ENCODE results near the gene OPN4. TPM values are rescaled to one million over a fixed set of nuclear protein-coding genes. Genes with fewer than 3 reads are reported as not detected.

Gene OPN4
- total and polyA plus RNA-seq, 2 of the 8 experiments (the other 6 are each of a cell fraction or from before 2014, with no cell fraction given), result not detected

GRCh38 chr10:86685416-86685815 is 31.1 kb downstream of the OPN4 start:
- H3K14ac ChIP-seq (ENCODE audit: insufficient read length), result no peak overlapping the region
- TF ChIP-seq TAF7 (optimal IDR thresholded peaks at IDR 0.05; ENCODE audit: borderline replicate concordance, low read depth, low read length), result no peak
- no peak for TF ChIP-seq PHF8 (conservative IDR thresholded peaks at IDR 0.05; ENCODE audit: low read depth, low read length)
- no peak for TF ChIP-seq POU5F1 (IDR thresholded peaks at IDR 0.05; ENCODE audit: low read depth, low read length)
- no peak for TF ChIP-seq CHD2 (IDR thresholded peaks at IDR 0.05; ENCODE audit: low read length)
- TF ChIP-seq TAF1 (IDR thresholded peaks at IDR 0.05; ENCODE audit: low read depth, low read length), result no peak
- no peak for TF ChIP-seq ASH2L (IDR thresholded peaks at IDR 0.05; ENCODE audit: low read length)
- TF ChIP-seq SUZ12 (IDR thresholded peaks at IDR 0.05; ENCODE audit: low read length), result no peak
- no peak for TF ChIP-seq GTF2F1 (IDR thresholded peaks at IDR 0.05; ENCODE audit: borderline replicate concordance, low read depth, low read length)
- TF ChIP-seq ATF2 (IDR thresholded peaks at IDR 0.05; ENCODE audit: low read length), result no peak
- no peak for TF ChIP-seq TBP (IDR thresholded peaks at IDR 0.05; ENCODE audit: low read depth, low read length)
- no peak for TF ChIP-seq YY1 (IDR thresholded peaks at IDR 0.05; ENCODE audit: low read depth, low read length)
- CTCF ChIA-PET (ENCODE audit: partially characterized antibody), result interaction anchor here (0.6 to 7.6 kb wide), 25 partner anchors 8 to 285 kb away, joined by 3 to 105 read pairs (median 7); partner anchors contain the start of genes ADIRF and LDB3
- no peak overlapping the region for H2BK120ac ChIP-seq (replicated peaks; ENCODE audit: low read depth, low read length)
- no peak for FAIRE-seq
- H3K36me3 ChIP-seq (ENCODE audit: control insufficient read depth in 2 of 4, insufficient read depth in 4 of 4, low read length in 3 of 4), result no peaks in the 10 kb centered on the region
- H2AFZ ChIP-seq (ENCODE audit: low read length), result no peak overlapping the region
- H2AK5ac ChIP-seq (ENCODE audit: low read depth, low read length), result no peak overlapping the region
- H3K4me2 ChIP-seq (ENCODE audit: insufficient read depth in 1 of 2, low read depth in 2 of 2, low read length in 2 of 2), result no peak overlapping the region
- peak overlapping the region; percentile 44; the same call in 1 of the 2 replicates for H2BK12ac ChIP-seq (ENCODE audit: low read depth, low read length)
- peaks cover 3 to 20% (median 9%) of the 10 kb centered on the region in 4 experiments; a peak in 6 of 7 replicates for H3K4me1 ChIP-seq (replicated peaks in 1 of 4; ENCODE audit: control insufficient read depth in 3 of 4, insufficient read depth in 4 of 4, low read length in 3 of 4)
- DNase-seq (ENCODE audit: low read depth in 1 of 2, low spot score in 2 of 2), result no peak
- H3K23ac ChIP-seq (ENCODE audit: insufficient read length), result no peak overlapping the region
- no peak overlapping the region for H4K5ac ChIP-seq (ENCODE audit: insufficient read length, low read depth, low read length)
- H2BK20ac ChIP-seq (ENCODE audit: low read length), result no peak overlapping the region
- WGBS, 2 experiments (ENCODE audit: extremely low coverage in 1 of 2, insufficient coverage in 1 of 2, insufficient read length in 1 of 2, insufficient replicate concordance in 2 of 2, low coverage in 1 of 2, low lambda C conversion rate in 2 of 2, missing lambda C conversion rate in 1 of 2), result 88% methylated on average over 9 of the region's 9 CpGs; no CpG with 5 or more reads in 1 of the 2 experiments
- no peaks in the 10 kb centered on the region for H3K79me1 ChIP-seq (ENCODE audit: low read depth, low read length)
- H4K8ac ChIP-seq (ENCODE audit: extremely low read depth, insufficient read depth, low read length), result no peak overlapping the region
- no peak overlapping the region for H3K9ac ChIP-seq (replicated peaks in 1 of 4; ENCODE audit: extremely low read depth in 1 of 4, low read depth in 3 of 4, low read length in 3 of 4)
- H4K20me1 ChIP-seq (replicated peaks in 1 of 2; ENCODE audit: control insufficient read depth in 1 of 2, insufficient read depth in 2 of 2, low read length in 2 of 2), result no peaks in the 10 kb centered on the region
- H3K4me3 ChIP-seq (ENCODE audit: extremely low read depth in 1 of 4, insufficient read depth in 2 of 4, low read depth in 3 of 4, low read length in 4 of 4), result no peak overlapping the region
- H3K27ac ChIP-seq (ENCODE audit: low read depth, low read length), result no peak overlapping the region
- no peak overlapping the region for H4K91ac ChIP-seq (replicated peaks; ENCODE audit: insufficient read length, low read length)
- POLR2A ChIA-PET (ENCODE audit: partially characterized antibody), result interaction anchor here (0.6 to 2.2 kb wide), 3 partner anchors 22 to 319 kb away, joined by 3 to 5 read pairs (median 5); no protein-coding TSS in a partner anchor
- no peak overlapping the region for H3K18ac ChIP-seq (ENCODE audit: extremely low read depth, low read length)
- no peaks in the 10 kb centered on the region for H3K79me2 ChIP-seq (ENCODE audit: control insufficient read depth in 1 of 2, insufficient read depth in 2 of 2, low read length in 2 of 2)
- no peak overlapping the region for H3K56ac ChIP-seq (replicated peaks; ENCODE audit: insufficient read length, low read depth, low read length)
- H2BK15ac ChIP-seq (ENCODE audit: low read length), result 0 out of 2 replicates have a peak overlapping the region, but pooled peaks have one; percentile 75
- H3K9me3 ChIP-seq (ENCODE audit: insufficient read depth in 2 of 2, low read depth in 1 of 2, low read length in 1 of 2), result no peaks in the 10 kb centered on the region
- H2BK5ac ChIP-seq (ENCODE audit: low read depth, low read length), result no peak overlapping the region
- H3K27me3 ChIP-seq (replicated peaks in 1 of 4; ENCODE audit: control insufficient read depth in 3 of 4, extremely low read depth in 1 of 4, insufficient read depth in 3 of 4, low read length in 3 of 4), result no peaks in the 10 kb centered on the region
- no peak overlapping the region for H3K4ac ChIP-seq (replicated peaks; ENCODE audit: insufficient read length, low read depth, low read length)
- H3K23me2 ChIP-seq (ENCODE audit: low read depth, low read length), result no peaks in the 10 kb centered on the region; the same call in 1 of the 2 replicates

All from H1 (cell line).